Endothelial cell of umbilical vein (primary cell): ENCODE data around the gene VPS26C.

Source experiments
- CTCF ChIP-seq, 2 donors: IDR thresholded peaks; 1 replicate in 1 of 2; 2 replicates in 1 of 2; pipeline ENCODE4 v1.5.1; 2011; ENCODE audit warnings: low read length in 2 of 2, mild to moderate bottlenecking in 2 of 2, moderate library complexity in 2 of 2, control low read depth in 1 of 2, inconsistent platforms in 1 of 2, low read depth in 1 of 2; ENCODE audit not compliant: insufficient read depth in 1 of 2; ENCODE audit errors: extremely low read depth in 1 of 2
- EZH2 ChIP-seq: IDR thresholded peaks from 2 replicates; pipeline ENCODE4 v1.6.1; 2012; ENCODE audit warnings: borderline replicate concordance, low read depth, mild to moderate bottlenecking, moderate library complexity, low read length, inconsistent platforms; ENCODE audit not compliant: severe bottlenecking
- FOS ChIP-seq: IDR thresholded peaks from 2 replicates; pipeline ENCODE4 v1.6.1; 2011; ENCODE audit warnings: mild to moderate bottlenecking, low read length, moderate library complexity, borderline replicate concordance; ENCODE audit not compliant: insufficient read depth
- GATA2 ChIP-seq: IDR thresholded peaks from 2 replicates; pipeline ENCODE4 v1.7.0; 2011; ENCODE audit warnings: low read depth, mild to moderate bottlenecking, moderate library complexity, mixed read lengths, low read length; ENCODE audit not compliant: insufficient read length, insufficient read depth
- JUN ChIP-seq: IDR thresholded peaks from 2 replicates; pipeline ENCODE4 v1.6.1; 2011; ENCODE audit warnings: borderline replicate concordance, low read depth; ENCODE audit not compliant: insufficient read length, insufficient read depth
- MYC ChIP-seq: IDR thresholded peaks from one replicate; pipeline ENCODE4 v1.6.1; 2011; ENCODE audit warnings: mild to moderate bottlenecking, low read depth, low read length
- POLR2A ChIP-seq: IDR thresholded peaks from 2 replicates; pipeline ENCODE4 v1.6.1; 2012; ENCODE audit warnings: low read depth, mild to moderate bottlenecking, control low read depth, low read length
- POLR2AphosphoS5 ChIP-seq: IDR thresholded peaks from 2 replicates; pipeline ENCODE4 v1.6.1; 2012; ENCODE audit warnings: low read depth, mild to moderate bottlenecking, control low read depth, low read length, moderate library complexity; ENCODE audit not compliant: insufficient read depth
- TF ChIP-seq, protein P1 (sequence below): IDR thresholded peaks from 2 replicates; pipeline ENCODE4 v1.6.1; 2011; ENCODE audit not compliant: insufficient read depth, insufficient read length

- TF ChIP-seq POLR2A: no peak
- TF ChIP-seq CTCF (IDR thresholded peaks at IDR 0.05; ENCODE audit: extremely low read depth in 1 of 2, insufficient read depth in 1 of 2, low read depth in 1 of 2, low read length in 2 of 2): no peak
- TF ChIP-seq, protein P1, sequence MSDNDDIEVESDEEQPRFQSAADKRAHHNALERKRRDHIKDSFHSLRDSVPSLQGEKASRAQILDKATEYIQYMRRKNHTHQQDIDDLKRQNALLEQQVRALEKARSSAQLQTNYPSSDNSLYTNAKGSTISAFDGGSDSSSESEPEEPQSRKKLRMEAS: no peak
- TF ChIP-seq EZH2: no peak
- TF ChIP-seq POLR2AphosphoS5: no peak
- no peak for TF ChIP-seq MYC
- no peak for TF ChIP-seq GATA2
- TF ChIP-seq JUN: no peak
- no peak for TF ChIP-seq FOS
These were observed 14.4 kb upstream of the VPS26C start for GRCh38 chr21:37281579-37281978.
